Measurements from ENCODE around the gene RAD9A. TPM values are rescaled to one million over a fixed set of nuclear protein-coding genes. Genes with fewer than 3 reads are reported as not detected.

The RAD9A gene
- total RNA-seq, 2 donors from 2014 or later = 30.2 to 49.4 TPM

DNA sequence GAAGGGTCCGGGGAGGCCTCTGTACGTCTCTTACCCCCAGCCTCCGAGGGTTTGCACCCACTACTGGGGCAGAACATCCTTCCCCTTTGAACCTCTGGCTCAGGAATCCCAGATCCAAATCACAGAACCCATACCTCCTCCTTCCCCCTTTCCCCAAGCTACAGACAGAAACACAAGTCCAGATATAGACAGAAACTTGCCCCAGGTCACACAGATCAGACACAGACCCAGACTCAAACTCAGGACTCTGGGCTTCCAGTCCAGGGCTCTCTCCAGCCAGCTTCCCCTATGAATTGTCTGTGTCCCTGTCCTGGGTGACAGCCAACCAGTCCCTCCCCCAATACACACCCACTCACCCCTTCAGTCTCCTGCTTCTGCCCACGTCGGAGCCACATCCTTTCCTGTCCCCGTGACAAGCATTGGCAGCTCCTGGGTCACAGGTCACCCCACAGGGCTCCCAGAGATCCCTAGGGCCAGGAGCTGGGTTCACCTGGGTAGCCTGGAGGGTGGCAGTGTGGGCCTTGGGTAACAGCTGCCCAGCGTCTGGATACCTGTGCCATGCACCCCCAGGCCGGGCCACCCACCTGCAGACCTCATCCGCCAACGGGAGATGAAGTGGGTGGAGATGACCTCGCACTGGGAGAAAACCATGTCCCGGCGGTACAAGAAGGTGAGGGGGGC, 12.9 kb downstream of the RAD9A start:
- Histone ChIP-seq H3K36me3 (no peaks in the 10 kb centered on the region), H3K9me3 (no peaks in the 10 kb centered on the region), H3K27ac (no peak overlapping the region), H3K27me3 (replicated peaks; ENCODE audit: insufficient read depth) (no peaks in the 10 kb centered on the region), H3K4me1 (replicated peaks) (peaks cover 12% of the 10 kb centered on the region), H3K4me3 (no peak overlapping the region)
- no peak for TF ChIP-seq POLR2AphosphoS5 (IDR thresholded peaks at IDR 0.05)
- TF ChIP-seq, protein P1, sequence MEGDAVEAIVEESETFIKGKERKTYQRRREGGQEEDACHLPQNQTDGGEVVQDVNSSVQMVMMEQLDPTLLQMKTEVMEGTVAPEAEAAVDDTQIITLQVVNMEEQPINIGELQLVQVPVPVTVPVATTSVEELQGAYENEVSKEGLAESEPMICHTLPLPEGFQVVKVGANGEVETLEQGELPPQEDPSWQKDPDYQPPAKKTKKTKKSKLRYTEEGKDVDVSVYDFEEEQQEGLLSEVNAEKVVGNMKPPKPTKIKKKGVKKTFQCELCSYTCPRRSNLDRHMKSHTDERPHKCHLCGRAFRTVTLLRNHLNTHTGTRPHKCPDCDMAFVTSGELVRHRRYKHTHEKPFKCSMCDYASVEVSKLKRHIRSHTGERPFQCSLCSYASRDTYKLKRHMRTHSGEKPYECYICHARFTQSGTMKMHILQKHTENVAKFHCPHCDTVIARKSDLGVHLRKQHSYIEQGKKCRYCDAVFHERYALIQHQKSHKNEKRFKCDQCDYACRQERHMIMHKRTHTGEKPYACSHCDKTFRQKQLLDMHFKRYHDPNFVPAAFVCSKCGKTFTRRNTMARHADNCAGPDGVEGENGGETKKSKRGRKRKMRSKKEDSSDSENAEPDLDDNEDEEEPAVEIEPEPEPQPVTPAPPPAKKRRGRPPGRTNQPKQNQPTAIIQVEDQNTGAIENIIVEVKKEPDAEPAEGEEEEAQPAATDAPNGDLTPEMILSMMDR (IDR thresholded peaks at IDR 0.05) = no peak
- TF ChIP-seq POLR2A (IDR thresholded peaks at IDR 0.05) = no peak
- intact Hi-C loops (cut with DNase I) = loop anchor here (5.0 kb wide), 2 partner anchors 63 to 103 kb away; partner anchors contain the start of genes CDK2AP2, PITPNM1 and TMEM134
- WGBS = 58% methylated on average over 13 of the region's 13 CpGs
- DNase-seq (ENCODE audit: low spot score) = no peak

GRCh38 chr11:67405196-67405567, 13.4 kb downstream of the RAD9A start:
- peaks cover 7% of the 10 kb centered on the region for H3K4me1 ChIP-seq (replicated peaks)

GRCh38 chr11:67405688-67406339, 14.0 kb downstream of the RAD9A start:
- no peaks in the 10 kb centered on the region for H3K27me3 ChIP-seq (replicated peaks; ENCODE audit: insufficient read depth)
- 85% methylated on average over 9 of the region's 9 CpGs for WGBS
- no peaks in the 10 kb centered on the region for H3K9me3 ChIP-seq
- intact Hi-C loops (cut with DNase I) = no loop called here
- no peak for TF ChIP-seq POLR2A (IDR thresholded peaks at IDR 0.05)
- no peak for TF ChIP-seq POLR2AphosphoS5 (IDR thresholded peaks at IDR 0.05)
- TF ChIP-seq, protein P1 (IDR thresholded peaks at IDR 0.05) = no peak
- no peaks in the 10 kb centered on the region for H3K36me3 ChIP-seq
- H3K4me1 ChIP-seq (replicated peaks) = peaks cover under 1% of the 10 kb centered on the region
- no peak for DNase-seq (ENCODE audit: low spot score)
- H3K4me3 ChIP-seq = no peak overlapping the region
- H3K27ac ChIP-seq = no peak overlapping the region

More at GRCh38 chr11:67405196-67405567, 13.4 kb downstream of the RAD9A start:
- Histone ChIP-seq H3K27me3 (replicated peaks; ENCODE audit: insufficient read depth) (no peaks in the 10 kb centered on the region), H3K9me3 (no peaks in the 10 kb centered on the region), H3K36me3 (no peaks in the 10 kb centered on the region), H3K4me3 (no peak overlapping the region), H3K27ac (no peak overlapping the region)
- 80% methylated on average over 5 of the region's 6 CpGs for WGBS
- intact Hi-C loops (cut with DNase I) = no loop called here
- no peak for TF ChIP-seq POLR2A (IDR thresholded peaks at IDR 0.05)
- TF ChIP-seq, protein P1 (IDR thresholded peaks at IDR 0.05) = no peak
- no peak for TF ChIP-seq POLR2AphosphoS5 (IDR thresholded peaks at IDR 0.05)
- no peak for DNase-seq (ENCODE audit: low spot score)

DNA sequence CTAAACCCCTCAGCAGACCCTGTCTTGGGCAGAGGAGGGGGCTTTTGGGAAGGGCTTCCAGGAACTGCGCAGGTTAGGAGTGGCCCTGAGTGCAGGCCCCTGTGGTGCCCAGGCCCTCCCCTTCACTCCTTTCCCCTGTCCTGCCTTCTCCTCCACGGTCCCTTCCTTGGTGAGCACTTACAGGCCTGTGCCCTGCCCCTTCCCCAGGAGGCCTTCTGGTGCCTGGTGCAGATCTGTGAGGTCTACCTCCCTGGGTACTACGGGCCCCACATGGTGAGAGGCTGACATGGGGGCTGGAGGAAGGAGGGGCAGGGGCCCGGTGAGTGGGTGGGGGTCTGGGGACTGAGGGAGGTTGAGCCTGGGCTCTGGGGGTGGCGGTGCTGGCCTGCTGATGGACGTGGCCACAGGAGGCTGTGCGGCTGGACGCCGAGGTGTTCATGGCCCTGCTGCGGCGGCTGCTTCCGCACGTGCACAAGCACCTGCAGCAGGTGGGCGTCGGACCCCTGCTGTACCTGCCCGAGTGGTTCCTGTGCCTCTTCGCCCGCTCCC, 14.7 kb downstream of the RAD9A start:
- 79% methylated on average over 18 of the region's 18 CpGs for WGBS
- DNase-seq (ENCODE audit: low spot score) = no peak
- no peaks in the 10 kb centered on the region for H3K27me3 ChIP-seq (replicated peaks; ENCODE audit: insufficient read depth)
- TF ChIP-seq POLR2AphosphoS5 (IDR thresholded peaks at IDR 0.05) = no peak
- no peak for TF ChIP-seq POLR2A (IDR thresholded peaks at IDR 0.05)
- TF ChIP-seq, protein P1 (IDR thresholded peaks at IDR 0.05) = no peak
- intact Hi-C loops (cut with DNase I) = no loop called here
- no peaks in the 10 kb centered on the region for H3K9me3 ChIP-seq
- no peak overlapping the region for H3K4me3 ChIP-seq
- no peaks in the 10 kb centered on the region for H3K36me3 ChIP-seq
- no peak overlapping the region for H3K27ac ChIP-seq
- no peaks in the 10 kb centered on the region for H3K4me1 ChIP-seq (replicated peaks)

All from prostate gland (tissue), 2 donors.